ENCODE data around the gene AK6.
"Not testable (repeated sequence)": the region's sequence is repeated elsewhere in the genome, so short reads cannot be mapped to it uniquely, and the experiment has no call there.

GRCh38 chr5:69370335-69370734 lies 1.0 kb upstream of the AK6 start:
- TF ChIP-seq ZNF274 (IDR thresholded peaks at IDR 0.05; ENCODE audit: insufficient read depth, insufficient read length); ZZZ3 (IDR thresholded peaks at IDR 0.05; ENCODE audit: control insufficient read depth, insufficient read length, low read depth); FOS (IDR thresholded peaks at IDR 0.05; ENCODE audit: borderline replicate concordance, extremely low read depth, insufficient read length); RFX5 (IDR thresholded peaks at IDR 0.05; ENCODE audit: low read depth, low read length): not testable (repeated sequence)

Data from GM12878 (cell line).